H9 (cell line): ENCODE results near the gene CFAP47. TPM values are rescaled to one million over a fixed set of nuclear protein-coding genes. Genes with fewer than 3 reads are reported as not detected.

Source experiments
- DNase-seq: peaks from one replicate; pipeline ENCODE4 v3.0.0-alpha.2; 2017
- H2AFZ ChIP-seq: one replicate; pipeline ENCODE4 v1.6.1; 2013; ENCODE audit warnings: mild to moderate bottlenecking, low read length, control low read depth, moderate library complexity
- H2AK5ac ChIP-seq: 2 replicates; pipeline ENCODE4 v1.6.1; 2013; ENCODE audit warnings: low read length, control low read depth, mixed read lengths; ENCODE audit not compliant: insufficient read length
- H2BK120ac ChIP-seq: one replicate; pipeline ENCODE4 v1.6.1; 2013; ENCODE audit warnings: low read depth, mild to moderate bottlenecking, low read length, control low read depth, inconsistent platforms; ENCODE audit not compliant: poor library complexity, severe bottlenecking
- H2BK12ac ChIP-seq: 2 replicates; pipeline ENCODE4 v1.6.1; 2013; ENCODE audit warnings: low read length, control low read depth, mixed read lengths, low read depth; ENCODE audit not compliant: insufficient read length
- H2BK15ac ChIP-seq: 2 replicates; pipeline ENCODE4 v1.6.1; 2013; ENCODE audit warnings: low read depth, low read length, control low read depth
- H2BK20ac ChIP-seq: one replicate; pipeline ENCODE4 v1.6.1; 2013; ENCODE audit warnings: low read depth, mild to moderate bottlenecking, low read length, control low read depth, inconsistent platforms; ENCODE audit not compliant: poor library complexity, severe bottlenecking
- H2BK5ac ChIP-seq: 2 replicates; pipeline ENCODE4 v1.6.1; 2013; ENCODE audit warnings: low read length, control low read depth, mixed read lengths; ENCODE audit not compliant: insufficient read length
- H3K14ac ChIP-seq: 2 replicates; pipeline ENCODE4 v1.6.1; 2013; ENCODE audit warnings: low read length, control low read depth; ENCODE audit not compliant: insufficient read depth
- H3K18ac ChIP-seq: 2 replicates; pipeline ENCODE4 v1.6.1; 2013; ENCODE audit warnings: low read depth, mild to moderate bottlenecking, mixed read lengths, low read length, control low read depth; ENCODE audit not compliant: insufficient read length
- H3K23ac ChIP-seq: 2 replicates; pipeline ENCODE4 v1.6.1; 2013; ENCODE audit warnings: low read length, control low read depth, mixed read lengths, low read depth; ENCODE audit not compliant: insufficient read length
- H3K23me2 ChIP-seq: 2 replicates; pipeline ENCODE4 v1.6.1; 2013; ENCODE audit warnings: low read depth, mild to moderate bottlenecking, mixed read lengths, low read length, control low read depth; ENCODE audit not compliant: insufficient read length, poor library complexity, severe bottlenecking
- H3K27ac ChIP-seq: 2 replicates; pipeline ENCODE4 v1.5.1; 2013; ENCODE audit warnings: low read length, control low read depth, mixed read lengths, low read depth; ENCODE audit not compliant: insufficient read length
- H3K27me3 ChIP-seq: 2 replicates; pipeline ENCODE4 v1.6.1; 2013; ENCODE audit warnings: low read length, control low read depth, inconsistent platforms; ENCODE audit not compliant: insufficient read depth
- H3K4ac ChIP-seq: 2 replicates; pipeline ENCODE4 v1.6.1; 2013; ENCODE audit warnings: low read depth, mild to moderate bottlenecking, control low read depth, inconsistent platforms, low read length, moderate library complexity
- H3K4me1 ChIP-seq: 2 replicates; pipeline ENCODE4 v1.6.1; 2013; ENCODE audit warnings: low read length, control low read depth, inconsistent platforms; ENCODE audit not compliant: insufficient read depth
- H3K4me2 ChIP-seq: 2 replicates; pipeline ENCODE4 v1.6.1; 2013; ENCODE audit warnings: low read length, control low read depth, mixed read lengths; ENCODE audit not compliant: insufficient read length, insufficient read depth
- H3K56ac ChIP-seq: 2 replicates; pipeline ENCODE4 v1.6.1; 2013; ENCODE audit warnings: low read depth, mild to moderate bottlenecking, mixed read lengths, low read length, control low read depth; ENCODE audit not compliant: insufficient read length
- H3K79me1 ChIP-seq: 2 replicates; pipeline ENCODE4 v1.6.1; 2013; ENCODE audit warnings: low read depth, mild to moderate bottlenecking, moderate library complexity, low read length, control low read depth, inconsistent platforms; ENCODE audit not compliant: insufficient read depth, poor library complexity, severe bottlenecking
- H3K79me2 ChIP-seq: 2 replicates; pipeline ENCODE4 v1.6.1; 2013; ENCODE audit warnings: low read length, control low read depth, inconsistent platforms; ENCODE audit not compliant: insufficient read depth
- H3K9ac ChIP-seq: 2 replicates; pipeline ENCODE4 v1.6.1; 2013; ENCODE audit warnings: low read length, control low read depth, mixed read lengths; ENCODE audit not compliant: insufficient read length; ENCODE audit errors: extremely low read depth
- H3K9me3 ChIP-seq: one replicate; pipeline ENCODE4 v1.6.1; 2013; ENCODE audit warnings: low read depth, low read length, inconsistent platforms; ENCODE audit not compliant: control insufficient read depth
- H3T11ph ChIP-seq: one replicate; pipeline ENCODE4 v1.6.1; 2013; ENCODE audit warnings: mild to moderate bottlenecking, low read length, control low read depth, inconsistent platforms
- H4K20me1 ChIP-seq: one replicate; pipeline ENCODE4 v1.6.1; 2013; ENCODE audit not compliant: control insufficient read depth, insufficient read length, insufficient read depth
- H4K5ac ChIP-seq: 2 replicates; pipeline ENCODE4 v1.6.1; 2013; ENCODE audit warnings: low read depth, mild to moderate bottlenecking, mixed read lengths, low read length, control low read depth; ENCODE audit not compliant: insufficient read length
- H4K8ac ChIP-seq: replicated peaks from 2 replicates; pipeline ENCODE4 v1.6.1; 2013; ENCODE audit warnings: low read length, control low read depth, mixed read lengths, low read depth; ENCODE audit not compliant: insufficient read length
- H4K91ac ChIP-seq: 2 replicates; pipeline ENCODE4 v1.6.1; 2013; ENCODE audit warnings: low read depth, mild to moderate bottlenecking, moderate library complexity, mixed read lengths, low read length, control low read depth; ENCODE audit not compliant: insufficient read length
- H3K27ac Mint-ChIP-seq, 3 experiments: 2 replicates in 2 of 3; 3 replicates in 1 of 3; pipeline ENCODE4 v1.8.0; 2020 to 2021; ENCODE audit warnings: mixed read lengths in 3 of 3, mild to moderate bottlenecking in 1 of 3, moderate library complexity in 1 of 3
- H3K27me3 Mint-ChIP-seq: 2 replicates; pipeline ENCODE4 v1.8.0; 2021; ENCODE audit warnings: low read depth, mild to moderate bottlenecking, moderate library complexity, mixed read lengths
- H3K36me3 Mint-ChIP-seq, 3 experiments: 2 replicates in 2 of 3; 3 replicates in 1 of 3; pipeline ENCODE4 v1.8.0; 2020 to 2021; ENCODE audit warnings: low read depth in 3 of 3, mixed read lengths in 3 of 3; ENCODE audit not compliant: insufficient read depth in 1 of 3
- H3K4me1 Mint-ChIP-seq, 2 experiments: 2 replicates each; pipeline ENCODE4 v1.8.0; 2020; ENCODE audit warnings: mixed read lengths in 2 of 2
- H3K4me3 Mint-ChIP-seq, 2 experiments: 2 replicates in 1 of 2; 3 replicates in 1 of 2; pipeline ENCODE4 v1.8.0; 2020 to 2021; ENCODE audit warnings: mild to moderate bottlenecking in 2 of 2, mixed read lengths in 2 of 2, moderate library complexity in 1 of 2
- H3K9me3 Mint-ChIP-seq, 2 experiments: 2 replicates in 1 of 2; 3 replicates in 1 of 2; pipeline ENCODE4 v1.8.0; 2020; ENCODE audit warnings: mild to moderate bottlenecking in 2 of 2, mixed read lengths in 2 of 2, moderate library complexity in 1 of 2
- CTCF ChIP-seq: fragments of 200-600 bp; sonication (generic); conservative IDR thresholded peaks from 3 replicates; pipeline ENCODE4 v1.8.0; 2021; ENCODE audit warnings: antibody characterized with exemption, mild to moderate bottlenecking
- WGBS: extraction: QIAGEN DNeasy Blood & Tissue Kit; methylation state at CpG from one replicate; pipeline ENCODE4 v1.1.7; 2013; ENCODE audit warnings: missing lambda C conversion rate, low lambda C conversion rate, mixed read lengths; ENCODE audit not compliant: insufficient read length; ENCODE audit errors: extremely low coverage; 5-methylcytosine and 5-hydroxymethylcytosine counted together
- total RNA-seq: library from RNA; stranded (reverse); gene quantifications from 2 replicates; pipeline ENCODE4 v1.2.1, GENCODE V29; 2021

CFAP47 gene
- total RNA-seq, 1 experiment from 2014 or later: not detected

GRCh38 chrX:35880601-35881000, 38.9 kb upstream of the CFAP47 start:
- no peak overlapping the region for H2BK20ac ChIP-seq
- H2BK120ac ChIP-seq: no peak overlapping the region
- no peaks in the 10 kb centered on the region for H3K79me1 ChIP-seq
- no peak overlapping the region for H2BK12ac ChIP-seq
- H2AK5ac ChIP-seq: no peak overlapping the region
- no peak overlapping the region for H4K8ac ChIP-seq
- H3K9ac ChIP-seq: no peak overlapping the region
- Mint-ChIP-seq H3K27ac (no peak overlapping the region), H3K36me3 (no peaks in the 10 kb centered on the region), H3K4me1 (no peaks in the 10 kb centered on the region), H3K27me3 (no peaks in the 10 kb centered on the region), H3K9me3 (peaks cover 31 to 38% of the 10 kb centered on the region in 2 experiments), H3K4me3 (no peak overlapping the region)
- H3K4me1 ChIP-seq: no peaks in the 10 kb centered on the region
- H3K4ac ChIP-seq: no peak overlapping the region
- H3K23me2 ChIP-seq: no peaks in the 10 kb centered on the region
- H3K27me3 ChIP-seq: no peaks in the 10 kb centered on the region
- TF ChIP-seq CTCF: no peak
- H3K9me3 ChIP-seq: no peaks in the 10 kb centered on the region
- no peaks in the 10 kb centered on the region for H3K79me2 ChIP-seq
- H3K4me2 ChIP-seq: no peak overlapping the region
- H3K14ac ChIP-seq: no peak overlapping the region
- no peak overlapping the region for H2AFZ ChIP-seq
- no peak overlapping the region for H3K23ac ChIP-seq
- H2BK5ac ChIP-seq: no peak overlapping the region
- H3T11ph ChIP-seq: no peak overlapping the region
- H3K27ac ChIP-seq: no peak overlapping the region
- H4K20me1 ChIP-seq: no peaks in the 10 kb centered on the region
- no peak for DNase-seq
- H4K5ac ChIP-seq: no peak overlapping the region
- WGBS: no CpG with 5 or more reads among the region's 2 CpGs
- H3K56ac ChIP-seq: no peak overlapping the region
- H3K18ac ChIP-seq: no peak overlapping the region
- no peak overlapping the region for H2BK15ac ChIP-seq
- H4K91ac ChIP-seq: no peak overlapping the region
